ENCODE results near the gene ARMC2. TPM values are rescaled to one million over a fixed set of nuclear protein-coding genes. Genes with fewer than 3 reads are reported as not detected.

Gene ARMC2
- polyA plus RNA-seq, 1 of the 3 experiments (the other 2 are of a cell fraction): 2.4 TPM

GRCh38 chr6:109015176-109015575 is 167.0 kb downstream of the ARMC2 start:
- H3K4me3 ChIP-seq (ENCODE audit: low read depth in 2 of 2, low read length in 1 of 2): no peak overlapping the region
- H3K27me3 ChIP-seq (ENCODE audit: insufficient read depth): no peaks in the 10 kb centered on the region
- no peaks in the 10 kb centered on the region for H4K20me1 ChIP-seq (ENCODE audit: insufficient read depth)
- H2AFZ ChIP-seq (ENCODE audit: low read depth): no peak overlapping the region
- CTCF ChIA-PET: interaction anchor here (1.0 kb wide), 1 partner anchor 18 kb away, joined by 3 read pairs; no protein-coding TSS in a partner anchor
- no peaks in the 10 kb centered on the region for H3K79me2 ChIP-seq (ENCODE audit: insufficient read depth)
- H3K36me3 ChIP-seq (replicated peaks in 1 of 2; ENCODE audit: control insufficient read depth in 1 of 2, insufficient read depth in 2 of 2, low read length in 1 of 2): no peaks in the 10 kb centered on the region
- no peaks in the 10 kb centered on the region; a peak in 1 of 4 replicates for H3K4me1 ChIP-seq (ENCODE audit: control insufficient read depth in 1 of 2, insufficient read depth in 2 of 2, low read depth in 1 of 2, low read length in 1 of 2)
- no peak overlapping the region for H3K9ac ChIP-seq
- H3F3A ChIP-seq (replicated peaks; ENCODE audit: insufficient read depth): peaks cover 3% of the 10 kb centered on the region
- no peak for DNase-seq
- H3K27ac ChIP-seq (ENCODE audit: low read depth in 2 of 2, low read length in 1 of 2): no peak overlapping the region
- no peaks in the 10 kb centered on the region for H3K9me2 ChIP-seq
- no peaks in the 10 kb centered on the region for H3K9me3 ChIP-seq
- POLR2A ChIA-PET: no interaction called here
- no peak overlapping the region for H3K4me2 ChIP-seq
- no peak for TF ChIP-seq FOXM1 (IDR thresholded peaks at IDR 0.05; ENCODE audit: low read depth)

GRCh38 chr6:109019911-109020310 is 171.7 kb downstream of the ARMC2 start:
- TF ChIP-seq FOXJ3 (CRISPR knock-in tag; IDR thresholded peaks at IDR 0.05) (no peak), TAF1 (IDR thresholded peaks at IDR 0.05; ENCODE audit: borderline replicate concordance, low read depth, low read length) (no peak), NFIC (IDR thresholded peaks at IDR 0.05; ENCODE audit: borderline replicate concordance) (no peak), POLR2AphosphoS5 (IDR thresholded peaks at IDR 0.05; ENCODE audit: low read depth, low read length) (no peak), TCF12 (IDR thresholded peaks at IDR 0.05) (no peak), NRF1 (IDR thresholded peaks at IDR 0.05; ENCODE audit: low read depth, low read length) (no peak), MXI1 (IDR thresholded peaks at IDR 0.05; ENCODE audit: low read depth, low read length) (no peak), EZH2phosphoT487 (IDR thresholded peaks at IDR 0.05; ENCODE audit: borderline replicate concordance, low read depth) (no peak), MAX (IDR thresholded peaks at IDR 0.05; ENCODE audit: low read depth) (no peak), JUND (IDR thresholded peaks at IDR 0.05) (no peak), SIN3A (IDR thresholded peaks at IDR 0.05; ENCODE audit: borderline replicate concordance, low read depth, low read length) (no peak), TEAD4 (IDR thresholded peaks at IDR 0.05; ENCODE audit: borderline replicate concordance, insufficient read depth) (no peak), USF2 (IDR thresholded peaks at IDR 0.05; ENCODE audit: borderline replicate concordance, low read depth, low read length) (no peak), CHD2 (IDR thresholded peaks at IDR 0.05; ENCODE audit: low read length, partially characterized antibody) (no peak), EP300 (IDR thresholded peaks at IDR 0.05; ENCODE audit: borderline replicate concordance in 1 of 2, low read depth in 1 of 2, low read length in 1 of 2) (no peak), CTCF (IDR thresholded peaks at IDR 0.05) (no peak), SMC3 (IDR thresholded peaks at IDR 0.05; ENCODE audit: low read depth, low read length) (no peak), RAD21 (IDR thresholded peaks at IDR 0.05; ENCODE audit: low read length) (no peak)
- no peak overlapping the region for H3K4me3 ChIP-seq (ENCODE audit: low read depth in 2 of 2, low read length in 1 of 2)
- WGBS (ENCODE audit: low lambda C conversion rate): 100% methylated on average over 1 of the region's 1 CpG
- no peaks in the 10 kb centered on the region for H3K27me3 ChIP-seq (ENCODE audit: insufficient read depth)
- H3K9me2 ChIP-seq: no peaks in the 10 kb centered on the region
- no peaks in the 10 kb centered on the region for H3K79me2 ChIP-seq (ENCODE audit: insufficient read depth)
- H3K27ac ChIP-seq (ENCODE audit: low read depth in 2 of 2, low read length in 1 of 2): no peak overlapping the region
- H3F3A ChIP-seq (replicated peaks; ENCODE audit: insufficient read depth): peaks cover 4% of the 10 kb centered on the region
- no peak overlapping the region for H3K9ac ChIP-seq
- no peaks in the 10 kb centered on the region for H3K9me3 ChIP-seq
- H2AFZ ChIP-seq (ENCODE audit: low read depth): no peak overlapping the region
- no peaks in the 10 kb centered on the region for H4K20me1 ChIP-seq (ENCODE audit: insufficient read depth)
- peaks cover 0 to 5% of the 10 kb centered on the region in 2 experiments; a peak in 2 of 4 replicates for H3K4me1 ChIP-seq (ENCODE audit: control insufficient read depth in 1 of 2, insufficient read depth in 2 of 2, low read depth in 1 of 2, low read length in 1 of 2)
- H3K4me2 ChIP-seq: no peak overlapping the region
- ChIA-PET POLR2A (no interaction called here), CTCF (interaction anchor here (1.7 kb wide), 1 partner anchor 11 kb away, joined by 3 read pairs; no protein-coding TSS in a partner anchor)
- no peaks in the 10 kb centered on the region for H3K36me3 ChIP-seq (replicated peaks in 1 of 2; ENCODE audit: control insufficient read depth in 1 of 2, insufficient read depth in 2 of 2, low read length in 1 of 2)
- DNase-seq: no peak
